Spleen (tissue), 11 donors: ENCODE measurements around the gene ZMYND8. TPM values are rescaled to one million over a fixed set of nuclear protein-coding genes. Genes with fewer than 3 reads are reported as not detected.
A peak's percentile ranks its signal among the peaks of the same experiment; 100 is the strongest.

Source experiments
- DNase-seq: peaks from one replicate; pipeline ENCODE4 v3.0.0-alpha.2; 2020
- H3K27ac ChIP-seq, 8 donors: fragments of 200-600 bp; sonication (generic) in 7 of 8; 1 replicate in 4 of 8; 2 replicates in 4 of 8; pipeline versions ENCODE4 v1.5.0 to v1.8.0; 2016 to 2021; ENCODE audit warnings: inconsistent platforms in 4 of 8, mild to moderate bottlenecking in 4 of 8, moderate library complexity in 1 of 8
- H3K27me3 ChIP-seq, 7 donors: fragments of 200-600 bp; sonication (generic) in 6 of 7; replicated peaks in 1 of 7; 1 replicate in 4 of 7; 2 replicates in 3 of 7; pipeline versions ENCODE4 v1.5.0 to v1.8.0; 2016 to 2021; ENCODE audit warnings: inconsistent platforms in 3 of 7, mild to moderate bottlenecking in 1 of 7
- H3K36me3 ChIP-seq, 6 donors: fragments of 200-600 bp; sonication (generic) in 5 of 6; 1 replicate in 4 of 6; 2 replicates in 2 of 6; pipeline versions ENCODE4 v1.5.0 to v1.8.0; 2016 to 2021; ENCODE audit warnings: inconsistent platforms in 2 of 6
- H3K4me1 ChIP-seq, 6 donors: fragments of 200-600 bp; sonication (generic) in 5 of 6; 1 replicate in 3 of 6; 2 replicates in 3 of 6; pipeline versions ENCODE4 v1.5.0 to v1.8.0; 2016 to 2021; ENCODE audit warnings: inconsistent platforms in 3 of 6
- H3K4me3 ChIP-seq, 8 donors: fragments of 200-600 bp; sonication (generic) in 7 of 8; 1 replicate in 4 of 8; 2 replicates in 4 of 8; pipeline versions ENCODE4 v1.5.0 to v1.8.0; 2016 to 2021; ENCODE audit warnings: inconsistent platforms in 4 of 8, mild to moderate bottlenecking in 4 of 8, moderate library complexity in 2 of 8
- H3K9me3 ChIP-seq, 8 donors: fragments of 200-600 bp; sonication (generic) in 7 of 8; 1 replicate in 4 of 8; 2 replicates in 4 of 8; pipeline versions ENCODE4 v1.5.0 to v1.8.0; 2016 to 2021; ENCODE audit warnings: inconsistent platforms in 4 of 8
- POLR2A ChIP-seq, 3 donors: fragments of 450-650 bp; IDR thresholded peaks; one replicate each; pipeline ENCODE4 v1.5.1; 2017; ENCODE audit warnings: antibody characterized with exemption in 3 of 3, mild to moderate bottlenecking in 1 of 3
- POLR2AphosphoS5 ChIP-seq, 3 donors: sonication (generic); formaldehyde crosslinking; IDR thresholded peaks; one replicate each; pipeline ENCODE4 v1.5.1; 2017; ENCODE audit warnings: antibody characterized with exemption in 3 of 3
- WGBS, 5 donors: extraction: QIAGEN DNeasy Blood & Tissue Kit in 3 of 5; methylation state at CpG; one replicate each; pipeline versions ENCODE4 v1.1.5 to v1.1.7; 2013 to 2018; 5-methylcytosine and 5-hydroxymethylcytosine counted together
- intact Hi-C: fragments of 100-400 bp; cut with DNase I; formaldehyde crosslinking; loops from one replicate; pipeline ENCODE4 v1.15.0; 2023; ENCODE audit warnings: low total_unique reads
- polyA plus RNA-seq, 3 donors: library from polyadenylated mRNA; stranded (reverse); fragments of 200-250 nt; gene quantifications; one replicate each; pipeline ENCODE4 v1.2.1, GENCODE V29; 2013
- total RNA-seq, 7 donors: library from RNA; depleted of rRNA in 3 of 7; stranded (reverse); fragments of >200 nt in 3 of 7; fragmentation: NEBNext Ultra II Directional in 4 of 7; extraction: Animal tissue kit (Norgen Biotek cat#: 25700) in 4 of 7; gene quantifications; one replicate each; pipeline versions ENCODE4 v1.1.0 to v1.2.1, GENCODE V29; 2016 to 2021
- TF ChIP-seq, protein P1 (sequence below), 11 experiments: fragments of 200-600 bp in 7 of 11; fragments of 450-650 bp in 4 of 11; sonication (generic) in 4 of 11; IDR thresholded peaks in 8 of 11; conservative IDR thresholded peaks in 3 of 11; 1 replicate in 7 of 11; 2 replicates in 4 of 11; pipeline versions ENCODE4 v1.4.0 to v1.8.0; 2016 to 2021; ENCODE audit warnings: antibody characterized with exemption in 11 of 11, inconsistent platforms in 4 of 11, mild to moderate bottlenecking in 1 of 11
- donor health status: healthy with polysubstance abuse.
- donor health status: DM: no; HTN: no; CAD: no; lungs with moderate emphysema.
- donor health status: DM: no; HTN: no; CAD: no.
- donor health status: Bipolar disorder and iron deficiency.
- donor health status: healthy.
- donor health status: DM: no; HTN: no; CAD: no.
- donor health status: DM: yes; HTN: yes; CAD: no.

The ZMYND8 gene
- total and polyA plus RNA-seq, 10 donors = 12.5 to 64.0 (median 46.8) TPM

DNA sequence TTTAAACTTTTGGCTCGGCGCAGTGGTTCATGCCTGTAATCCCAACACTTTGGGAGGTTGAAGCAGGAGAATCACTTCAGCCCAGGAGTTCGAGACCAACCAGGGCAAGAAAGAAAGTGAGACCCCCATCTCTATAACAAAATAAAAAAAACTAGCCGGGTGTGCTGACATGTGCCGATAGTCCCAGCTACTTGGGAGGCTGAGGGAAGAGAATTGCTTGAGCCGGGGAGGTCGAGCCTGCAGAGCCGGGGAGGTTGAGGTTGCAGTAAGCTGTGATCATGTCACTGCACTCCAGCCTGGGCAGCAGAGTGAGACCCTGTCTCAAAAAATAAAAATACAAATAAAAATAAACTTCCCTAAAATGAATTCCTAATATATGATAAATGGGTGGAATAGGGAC is 50.4 kb downstream of the ZMYND8 start:
- H3K4me3 ChIP-seq = no peak overlapping the region
- 95 to 97% (median 96%) methylated on average over 8 of the region's 8 CpGs for WGBS, 5 donors
- intact Hi-C loops = no loop called here
- no peaks in the 10 kb centered on the region for H3K27me3 ChIP-seq
- DNase-seq = no peak
- H3K36me3 ChIP-seq = peaks cover 0 to 98% (median 45%) of the 10 kb centered on the region in 6 donors
- no peak for TF ChIP-seq POLR2AphosphoS5 (IDR thresholded peaks at IDR 0.05)
- TF ChIP-seq, protein P1, sequence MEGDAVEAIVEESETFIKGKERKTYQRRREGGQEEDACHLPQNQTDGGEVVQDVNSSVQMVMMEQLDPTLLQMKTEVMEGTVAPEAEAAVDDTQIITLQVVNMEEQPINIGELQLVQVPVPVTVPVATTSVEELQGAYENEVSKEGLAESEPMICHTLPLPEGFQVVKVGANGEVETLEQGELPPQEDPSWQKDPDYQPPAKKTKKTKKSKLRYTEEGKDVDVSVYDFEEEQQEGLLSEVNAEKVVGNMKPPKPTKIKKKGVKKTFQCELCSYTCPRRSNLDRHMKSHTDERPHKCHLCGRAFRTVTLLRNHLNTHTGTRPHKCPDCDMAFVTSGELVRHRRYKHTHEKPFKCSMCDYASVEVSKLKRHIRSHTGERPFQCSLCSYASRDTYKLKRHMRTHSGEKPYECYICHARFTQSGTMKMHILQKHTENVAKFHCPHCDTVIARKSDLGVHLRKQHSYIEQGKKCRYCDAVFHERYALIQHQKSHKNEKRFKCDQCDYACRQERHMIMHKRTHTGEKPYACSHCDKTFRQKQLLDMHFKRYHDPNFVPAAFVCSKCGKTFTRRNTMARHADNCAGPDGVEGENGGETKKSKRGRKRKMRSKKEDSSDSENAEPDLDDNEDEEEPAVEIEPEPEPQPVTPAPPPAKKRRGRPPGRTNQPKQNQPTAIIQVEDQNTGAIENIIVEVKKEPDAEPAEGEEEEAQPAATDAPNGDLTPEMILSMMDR (IDR thresholded peaks at IDR 0.05 in 8 of 11, conservative IDR thresholded peaks at IDR 0.05 in 3 of 11) = no peak
- no peak for TF ChIP-seq POLR2A (IDR thresholded peaks at IDR 0.05)
- H3K27ac ChIP-seq = peak overlapping the region in 2 of 8 donors; percentile 64 to 76
- H3K9me3 ChIP-seq = no peaks in the 10 kb centered on the region
- peaks cover 4 to 57% (median 33%) of the 10 kb centered on the region in 6 donors for H3K4me1 ChIP-seq

DNA sequence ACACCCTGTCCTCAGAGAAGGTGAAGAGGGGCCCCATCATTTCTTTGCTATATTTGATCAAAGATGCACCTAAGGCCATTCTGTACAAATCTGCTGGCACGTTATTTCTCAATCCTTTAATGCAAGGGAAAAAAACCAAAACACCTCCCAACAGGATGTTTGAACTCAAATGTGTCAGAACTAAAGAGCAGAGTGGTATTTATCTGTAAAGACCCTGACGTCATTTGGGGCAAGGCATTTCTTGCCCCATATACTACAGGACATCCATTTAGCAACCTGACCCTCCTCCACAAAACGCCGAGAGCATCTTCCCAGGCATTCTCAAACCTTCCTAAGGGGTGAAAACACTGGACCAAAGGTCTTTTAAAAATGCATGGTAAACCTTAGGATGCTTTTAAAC is 50.8 kb downstream of the ZMYND8 start:
- 46 to 81% (median 66%) methylated on average over 4 of the region's 4 CpGs for WGBS, 5 donors
- Histone ChIP-seq H3K4me1 (peaks cover 4 to 53% (median 30%) of the 10 kb centered on the region in 6 donors), H3K36me3 (peaks cover 0 to 98% (median 44%) of the 10 kb centered on the region in 6 donors), H3K9me3 (no peaks in the 10 kb centered on the region), H3K27ac (peak overlapping the region in 2 of 8 donors; percentile 64 to 76), H3K4me3 (no peak overlapping the region), H3K27me3 (no peaks in the 10 kb centered on the region)
- no peak for TF ChIP-seq POLR2AphosphoS5 (IDR thresholded peaks at IDR 0.05)
- TF ChIP-seq, protein P1 (IDR thresholded peaks at IDR 0.05 in 8 of 11, conservative IDR thresholded peaks at IDR 0.05 in 3 of 11) = no peak
- TF ChIP-seq POLR2A (IDR thresholded peaks at IDR 0.05) = no peak
- no peak for DNase-seq
- intact Hi-C loops = no loop called here

DNA sequence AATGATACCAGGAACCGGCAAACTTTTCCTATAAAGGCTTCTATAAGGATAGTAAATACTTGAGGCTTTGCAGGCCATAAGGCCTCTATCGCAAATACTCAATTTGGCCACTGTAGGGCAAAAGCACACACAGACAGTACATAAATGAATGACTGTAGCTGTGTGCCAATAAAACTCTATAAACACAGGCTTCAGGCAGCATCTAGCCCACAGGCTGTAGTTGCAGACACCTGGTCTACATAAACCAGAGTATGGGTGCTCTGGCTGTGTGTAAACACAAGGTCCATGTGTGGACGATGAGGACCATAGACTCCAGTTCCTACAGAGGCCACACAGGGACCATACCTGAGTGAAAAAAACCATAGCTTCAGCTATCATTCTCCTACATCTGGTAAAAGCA is 52.2 kb downstream of the ZMYND8 start:
- Histone ChIP-seq H3K4me3 (no peak overlapping the region), H3K9me3 (no peaks in the 10 kb centered on the region), H3K27me3 (no peaks in the 10 kb centered on the region), H3K27ac (peak overlapping the region in 6 of 8 donors; percentile 31 to 76 (median 65)), H3K4me1 (peaks cover 4 to 40% (median 25%) of the 10 kb centered on the region in 6 donors), H3K36me3 (peaks cover 0 to 99% (median 42%) of the 10 kb centered on the region in 6 donors)
- TF ChIP-seq, protein P1 (IDR thresholded peaks at IDR 0.05 in 8 of 11, conservative IDR thresholded peaks at IDR 0.05 in 3 of 11) = no peak
- TF ChIP-seq POLR2AphosphoS5 (IDR thresholded peaks at IDR 0.05) = no peak
- TF ChIP-seq POLR2A (IDR thresholded peaks at IDR 0.05) = no peak
- no peak for DNase-seq
- intact Hi-C loops = no loop called here
- 81 to 98% (median 85%) methylated on average over 3 of the region's 3 CpGs for WGBS, 5 donors

DNA sequence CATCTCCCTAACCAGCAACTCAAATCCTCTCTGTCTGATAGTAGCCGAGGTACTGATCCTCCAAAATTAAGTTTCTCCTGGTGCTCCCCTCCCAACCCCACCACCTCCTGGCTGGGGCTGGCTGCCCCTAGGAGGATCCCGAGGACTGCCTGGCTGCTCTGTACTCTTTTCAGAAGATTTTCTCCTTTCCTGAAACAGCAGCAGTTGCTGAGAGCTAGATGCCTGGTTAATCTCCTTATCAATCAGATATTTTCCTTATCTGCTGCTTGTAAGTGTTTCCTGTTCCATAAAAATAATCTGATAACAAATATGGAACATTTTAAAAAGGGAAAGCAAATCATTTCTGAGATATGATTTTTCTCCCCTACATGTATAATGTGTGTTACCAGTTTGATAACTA is 52.8 kb downstream of the ZMYND8 start:
- DNase-seq = no peak
- intact Hi-C loops = no loop called here
- no peak overlapping the region for H3K4me3 ChIP-seq
- H3K27ac ChIP-seq = peak overlapping the region in 6 of 8 donors; percentile 31 to 76 (median 65)
- no peaks in the 10 kb centered on the region for H3K27me3 ChIP-seq
- WGBS, 5 donors = 45 to 66% (median 55%) methylated on average over 2 of the region's 2 CpGs
- no peaks in the 10 kb centered on the region for H3K9me3 ChIP-seq
- H3K36me3 ChIP-seq = peaks cover 0 to 99% (median 41%) of the 10 kb centered on the region in 6 donors
- H3K4me1 ChIP-seq = peaks cover 4 to 38% (median 25%) of the 10 kb centered on the region in 6 donors
- TF ChIP-seq POLR2A (IDR thresholded peaks at IDR 0.05) (no peak), POLR2AphosphoS5 (IDR thresholded peaks at IDR 0.05) (no peak)
- TF ChIP-seq, protein P1 (IDR thresholded peaks at IDR 0.05 in 8 of 11, conservative IDR thresholded peaks at IDR 0.05 in 3 of 11) = no peak
